ENCODE results near the gene NR6A1. TPM values are rescaled to one million over a fixed set of nuclear protein-coding genes. Genes with fewer than 3 reads are reported as not detected.

NR6A1 gene
- total RNA-seq, 1 donor from 2014 or later = 0.53 TPM

DNA sequence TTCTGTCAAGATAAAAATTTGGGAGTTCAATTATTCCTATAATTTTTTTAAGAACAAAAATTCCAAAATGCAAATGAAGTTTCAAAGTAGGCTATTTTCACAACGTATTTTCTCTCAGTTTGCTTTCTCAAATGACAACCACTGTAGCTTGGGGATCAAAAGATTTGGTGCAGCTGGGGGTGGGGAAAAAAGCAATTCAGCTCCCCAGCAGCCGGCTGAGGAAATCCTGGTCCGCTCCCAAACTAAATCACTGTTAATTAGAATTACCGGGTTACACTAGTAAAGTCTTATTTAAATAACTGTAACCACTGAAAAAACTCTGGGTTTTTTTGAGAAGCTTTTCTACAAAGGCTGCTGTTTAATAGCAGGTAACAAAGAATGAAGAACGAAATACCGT, 5.7 kb downstream of the NR6A1 start:
- intact Hi-C loops (cut with DNase I) = no loop called here
- Histone ChIP-seq H3K27me3 (peaks cover 7% of the 10 kb centered on the region), H3K4me3 (no peak overlapping the region), H3K36me3 (no peaks in the 10 kb centered on the region), H3K9me3 (no peaks in the 10 kb centered on the region), H3K4me1 (peaks cover 0 to 8% of the 10 kb centered on the region in 2 donors), H3K27ac (no peak overlapping the region)
- DNase-seq (ENCODE audit: low spot score in 2 of 2) = no peak
- TF ChIP-seq, protein P1, sequence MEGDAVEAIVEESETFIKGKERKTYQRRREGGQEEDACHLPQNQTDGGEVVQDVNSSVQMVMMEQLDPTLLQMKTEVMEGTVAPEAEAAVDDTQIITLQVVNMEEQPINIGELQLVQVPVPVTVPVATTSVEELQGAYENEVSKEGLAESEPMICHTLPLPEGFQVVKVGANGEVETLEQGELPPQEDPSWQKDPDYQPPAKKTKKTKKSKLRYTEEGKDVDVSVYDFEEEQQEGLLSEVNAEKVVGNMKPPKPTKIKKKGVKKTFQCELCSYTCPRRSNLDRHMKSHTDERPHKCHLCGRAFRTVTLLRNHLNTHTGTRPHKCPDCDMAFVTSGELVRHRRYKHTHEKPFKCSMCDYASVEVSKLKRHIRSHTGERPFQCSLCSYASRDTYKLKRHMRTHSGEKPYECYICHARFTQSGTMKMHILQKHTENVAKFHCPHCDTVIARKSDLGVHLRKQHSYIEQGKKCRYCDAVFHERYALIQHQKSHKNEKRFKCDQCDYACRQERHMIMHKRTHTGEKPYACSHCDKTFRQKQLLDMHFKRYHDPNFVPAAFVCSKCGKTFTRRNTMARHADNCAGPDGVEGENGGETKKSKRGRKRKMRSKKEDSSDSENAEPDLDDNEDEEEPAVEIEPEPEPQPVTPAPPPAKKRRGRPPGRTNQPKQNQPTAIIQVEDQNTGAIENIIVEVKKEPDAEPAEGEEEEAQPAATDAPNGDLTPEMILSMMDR (IDR thresholded peaks at IDR 0.05) = no peak

GRCh38 chr9:124764774-124765438, 6.2 kb downstream of the NR6A1 start:
- TF ChIP-seq, protein P1 (IDR thresholded peaks at IDR 0.05) = no peak
- Histone ChIP-seq H3K4me1 (peaks cover 0 to 2% of the 10 kb centered on the region in 2 donors), H3K9me3 (no peaks in the 10 kb centered on the region), H3K4me3 (no peak overlapping the region), H3K27ac (no peak overlapping the region), H3K27me3 (peaks cover 3% of the 10 kb centered on the region), H3K36me3 (no peaks in the 10 kb centered on the region)
- intact Hi-C loops (cut with DNase I) = no loop called here
- DNase-seq (ENCODE audit: low spot score in 2 of 2) = no peak

GRCh38 chr9:124762633-124763032, 8.5 kb downstream of the NR6A1 start:
- Histone ChIP-seq H3K4me3 (no peak overlapping the region), H3K9me3 (no peaks in the 10 kb centered on the region), H3K27me3 (no peaks in the 10 kb centered on the region), H3K4me1 (no peaks in the 10 kb centered on the region), H3K27ac (no peak overlapping the region), H3K36me3 (no peaks in the 10 kb centered on the region)
- DNase-seq (ENCODE audit: low spot score in 2 of 2) = no peak
- TF ChIP-seq, protein P1 (IDR thresholded peaks at IDR 0.05) = no peak
- intact Hi-C loops (cut with DNase I) = no loop called here

- no peaks in the 10 kb centered on the region for H3K9me3 ChIP-seq
- no peaks in the 10 kb centered on the region for H3K36me3 ChIP-seq
- no peak overlapping the region for H3K27ac ChIP-seq
- no peaks in the 10 kb centered on the region for H3K27me3 ChIP-seq
- H3K4me1 ChIP-seq = no peaks in the 10 kb centered on the region
- TF ChIP-seq, protein P1 (IDR thresholded peaks at IDR 0.05) = no peak
- no peak overlapping the region for H3K4me3 ChIP-seq
- intact Hi-C loops (cut with DNase I) = no loop called here
- no peak for DNase-seq (ENCODE audit: low spot score in 2 of 2)
Measured at GRCh38 chr9:124761710-124762109, 9.4 kb downstream of the NR6A1 start.

- no peaks in the 10 kb centered on the region for H3K9me3 ChIP-seq
- TF ChIP-seq, protein P1 (IDR thresholded peaks at IDR 0.05) = no peak
- no peak for DNase-seq (ENCODE audit: low spot score in 2 of 2)
- no peak overlapping the region for H3K27ac ChIP-seq
- H3K4me1 ChIP-seq = no peaks in the 10 kb centered on the region
- H3K4me3 ChIP-seq = no peak overlapping the region
- no peaks in the 10 kb centered on the region for H3K36me3 ChIP-seq
- intact Hi-C loops (cut with DNase I) = no loop called here
- no peaks in the 10 kb centered on the region for H3K27me3 ChIP-seq
Measured at GRCh38 chr9:124761196-124761595, 9.9 kb downstream of the NR6A1 start.

GRCh38 chr9:124760719-124761118, 10.4 kb downstream of the NR6A1 start:
- intact Hi-C loops (cut with DNase I) = no loop called here
- Histone ChIP-seq H3K27ac (no peak overlapping the region), H3K36me3 (no peaks in the 10 kb centered on the region), H3K4me1 (no peaks in the 10 kb centered on the region), H3K4me3 (no peak overlapping the region), H3K27me3 (no peaks in the 10 kb centered on the region), H3K9me3 (no peaks in the 10 kb centered on the region)
- TF ChIP-seq, protein P1 (IDR thresholded peaks at IDR 0.05) = no peak
- DNase-seq (ENCODE audit: low spot score in 2 of 2) = no peak

Data from ascending aorta (tissue), 2 donors.